GM18517 (cell line): ENCODE data around the gene CHD2.

Source experiments
- ATAC-seq: cut with Tn5 transposase; IDR thresholded peaks from one replicate; pipeline ENCODE4 v1.9.1; 2021; ENCODE audit warnings: mild to moderate bottlenecking, moderate library complexity; ENCODE audit not compliant: unreplicated experiment

The CHD2 gene

DNA sequence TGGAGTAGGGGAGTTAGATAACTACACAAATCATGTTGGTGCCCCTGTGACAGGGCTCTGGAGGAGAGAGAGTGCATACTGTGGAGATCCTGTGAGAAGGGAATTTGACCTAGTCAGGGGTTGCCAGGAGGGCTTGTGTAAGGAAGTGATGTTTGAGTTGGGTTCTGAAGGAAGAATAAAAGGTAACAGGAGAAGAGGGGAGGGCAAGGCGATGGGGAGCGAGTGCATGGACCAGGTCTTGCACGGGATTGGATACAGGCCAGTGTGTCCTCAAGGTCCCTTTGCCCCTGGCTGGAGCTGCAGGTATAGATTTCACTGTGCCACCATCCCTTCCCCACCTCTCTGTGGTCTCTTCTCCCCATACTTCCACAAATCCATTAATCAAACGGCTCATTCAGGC, 105.0 kb downstream of the CHD2 start:
- ATAC-seq: no peak

DNA sequence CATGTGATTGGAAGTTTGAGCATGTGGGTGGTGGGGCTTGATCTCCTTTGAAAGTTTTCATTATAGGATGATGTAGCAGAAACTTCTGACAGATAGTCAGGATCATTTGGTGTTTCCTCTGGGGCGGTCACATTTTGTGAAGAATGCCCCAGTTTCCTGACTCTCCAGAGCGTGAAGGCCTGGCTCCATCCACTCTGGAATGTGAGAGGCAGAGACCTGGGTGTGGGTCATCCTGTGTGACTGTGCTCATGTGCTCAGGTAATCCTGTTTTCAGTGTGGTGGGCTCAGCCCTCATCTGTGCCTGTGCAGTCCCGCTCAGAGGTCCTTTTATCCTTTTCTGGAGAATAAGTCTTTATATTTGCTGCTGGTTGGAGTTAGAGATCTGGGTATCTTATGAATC, 107.9 kb downstream of the CHD2 start:
- no peak for ATAC-seq

DNA sequence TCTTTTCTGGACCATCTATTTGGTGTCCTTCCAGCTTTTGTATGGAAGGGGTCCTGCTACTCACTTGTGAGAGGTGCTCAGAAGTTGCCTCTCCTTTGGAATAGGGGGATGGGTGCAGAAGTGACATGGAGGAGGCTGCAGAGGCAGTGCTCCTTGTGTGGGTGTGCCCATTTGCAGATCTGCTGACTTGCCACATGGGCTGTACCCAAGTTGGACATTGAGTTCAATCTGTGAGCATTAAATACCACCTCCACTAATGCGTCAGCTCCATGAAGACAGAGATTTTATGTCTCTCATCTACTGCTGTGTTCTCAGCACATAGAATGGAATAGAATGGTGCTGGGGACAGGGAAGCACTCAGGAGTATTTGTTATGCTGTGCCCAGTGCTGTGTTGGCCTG, 112.7 kb downstream of the CHD2 start:
- no peak for ATAC-seq

DNA sequence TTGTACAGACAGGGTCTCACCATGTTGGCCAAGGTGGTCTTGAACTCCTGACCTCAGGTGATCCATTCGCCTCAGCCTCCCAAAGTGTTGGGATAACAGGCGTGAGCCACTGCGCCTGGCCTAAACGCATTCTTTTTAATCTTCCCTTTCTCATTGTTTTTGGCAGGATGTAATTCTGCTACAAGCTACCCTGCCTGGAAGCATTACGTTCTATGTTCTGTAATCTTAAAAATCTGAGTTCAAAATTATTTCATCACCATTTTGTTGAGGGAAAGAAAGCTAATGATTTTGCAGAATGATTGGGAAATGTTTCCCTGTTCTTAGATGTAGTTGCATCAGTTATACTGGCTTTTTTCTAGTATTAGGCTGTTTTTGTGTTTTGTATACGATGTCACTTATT, 117.4 kb downstream of the CHD2 start:
- no peak for ATAC-seq

DNA sequence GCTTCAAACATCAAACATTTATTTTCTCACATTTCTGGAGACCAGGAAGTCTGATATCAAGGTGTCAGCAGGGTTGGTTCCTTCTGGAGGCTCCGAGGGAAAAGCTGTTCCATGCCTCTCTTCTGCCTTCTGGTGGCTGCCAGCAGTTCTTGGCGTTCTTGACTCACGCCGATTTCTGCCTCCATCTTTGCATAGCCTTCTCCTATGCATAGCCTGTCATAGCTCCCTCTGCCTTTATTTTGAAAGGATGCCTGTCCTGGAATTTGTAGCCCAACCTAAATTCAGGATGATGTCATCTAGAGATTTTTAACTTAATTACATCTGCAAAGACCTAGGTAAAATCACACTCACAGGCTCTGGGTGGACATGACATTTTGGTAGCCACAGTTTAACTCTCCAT, 118.5 kb downstream of the CHD2 start:
- no peak for ATAC-seq

DNA sequence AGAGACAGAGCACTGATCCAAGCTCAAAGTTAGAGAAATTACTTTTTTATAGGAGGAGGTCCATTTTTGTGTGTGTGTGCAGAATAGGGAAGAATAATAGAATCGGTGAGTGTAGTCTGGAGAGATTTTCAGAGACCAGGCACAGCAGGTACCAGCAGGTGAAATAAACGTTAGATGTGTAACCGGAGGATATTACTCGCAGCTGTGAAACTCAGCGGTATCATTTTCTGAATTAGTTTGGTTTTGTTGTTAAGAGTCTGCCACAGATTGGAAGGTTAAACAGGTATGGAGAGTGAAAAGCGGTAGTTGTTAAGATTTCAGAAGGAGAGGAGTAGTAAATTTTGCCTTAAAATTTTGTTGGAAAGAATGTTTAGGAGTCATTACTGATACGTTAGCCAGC, 119.0 kb downstream of the CHD2 start:
- ATAC-seq: no peak

DNA sequence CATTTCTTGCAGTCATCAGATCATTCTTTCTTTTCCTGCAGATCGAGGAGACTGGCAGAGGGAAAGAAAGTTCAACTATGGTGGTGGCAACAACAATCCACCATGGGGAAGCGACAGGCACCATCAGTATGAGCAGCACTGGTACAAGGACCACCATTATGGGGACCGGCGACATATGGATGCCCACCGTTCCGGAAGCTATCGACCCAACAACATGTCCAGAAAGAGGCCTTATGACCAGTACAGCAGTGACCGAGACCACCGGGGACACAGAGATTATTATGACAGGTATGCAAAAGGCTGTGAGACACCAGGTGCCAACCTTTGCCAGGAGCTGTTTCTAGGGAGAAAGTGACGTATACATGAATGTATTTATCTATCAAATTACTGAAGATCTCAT, 119.8 kb downstream of the CHD2 start:
- ATAC-seq: no peak

DNA sequence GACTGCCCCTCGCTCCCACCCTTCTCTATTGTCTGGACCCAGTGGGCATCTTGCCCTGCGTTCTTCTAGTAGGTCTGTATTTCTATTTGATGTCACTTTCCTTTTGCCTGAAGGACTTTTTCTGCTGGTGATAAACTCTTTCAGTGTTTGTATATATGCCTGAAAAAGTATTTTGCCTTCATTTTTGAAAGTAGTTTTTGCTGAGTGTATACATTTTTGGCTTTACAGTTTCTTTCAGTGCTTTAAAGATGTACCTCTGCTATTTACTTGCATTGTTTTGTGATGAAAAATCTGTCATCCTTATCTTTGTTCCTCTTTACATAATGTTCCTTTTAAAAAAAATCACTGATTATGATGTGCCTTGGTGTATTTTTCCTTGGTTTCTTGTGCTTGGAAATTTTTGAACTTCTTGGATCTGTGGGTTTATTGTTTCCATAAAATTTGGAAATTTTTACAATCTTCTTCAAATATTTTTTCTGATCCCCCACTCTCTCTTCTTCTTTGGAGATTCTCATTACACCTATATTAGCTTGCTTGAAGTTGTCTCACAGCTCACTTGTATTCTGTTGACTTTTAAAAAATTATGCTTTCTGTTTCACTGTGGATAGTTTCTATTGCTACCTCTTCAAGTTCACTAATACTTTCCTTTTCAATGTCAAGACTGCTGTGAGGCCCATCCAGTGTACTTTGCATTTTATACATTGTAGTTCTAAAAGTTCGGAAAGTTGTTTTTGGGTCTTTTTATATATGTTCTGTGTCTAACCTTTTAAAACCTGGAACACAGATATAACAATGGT, 121.0 kb downstream of the CHD2 start:
- peak; percentile 92 for ATAC-seq

DNA sequence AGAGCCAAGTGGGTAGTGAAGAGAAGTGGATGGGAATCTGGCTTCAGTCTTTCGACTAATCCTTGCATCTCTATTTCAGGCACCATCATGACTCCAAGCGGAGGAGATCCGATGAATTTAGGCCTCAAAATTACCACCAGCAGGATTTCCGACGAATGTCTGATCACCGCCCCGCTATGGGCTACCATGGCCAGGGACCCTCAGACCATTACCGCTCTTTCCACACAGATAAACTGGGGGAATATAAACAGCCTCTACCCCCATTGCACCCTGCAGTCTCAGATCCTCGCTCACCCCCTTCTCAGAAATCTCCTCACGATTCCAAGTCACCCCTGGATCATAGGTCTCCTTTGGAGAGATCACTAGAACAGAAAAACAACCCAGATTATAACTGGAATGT, 124.2 kb downstream of the CHD2 start:
- ATAC-seq: no peak

DNA sequence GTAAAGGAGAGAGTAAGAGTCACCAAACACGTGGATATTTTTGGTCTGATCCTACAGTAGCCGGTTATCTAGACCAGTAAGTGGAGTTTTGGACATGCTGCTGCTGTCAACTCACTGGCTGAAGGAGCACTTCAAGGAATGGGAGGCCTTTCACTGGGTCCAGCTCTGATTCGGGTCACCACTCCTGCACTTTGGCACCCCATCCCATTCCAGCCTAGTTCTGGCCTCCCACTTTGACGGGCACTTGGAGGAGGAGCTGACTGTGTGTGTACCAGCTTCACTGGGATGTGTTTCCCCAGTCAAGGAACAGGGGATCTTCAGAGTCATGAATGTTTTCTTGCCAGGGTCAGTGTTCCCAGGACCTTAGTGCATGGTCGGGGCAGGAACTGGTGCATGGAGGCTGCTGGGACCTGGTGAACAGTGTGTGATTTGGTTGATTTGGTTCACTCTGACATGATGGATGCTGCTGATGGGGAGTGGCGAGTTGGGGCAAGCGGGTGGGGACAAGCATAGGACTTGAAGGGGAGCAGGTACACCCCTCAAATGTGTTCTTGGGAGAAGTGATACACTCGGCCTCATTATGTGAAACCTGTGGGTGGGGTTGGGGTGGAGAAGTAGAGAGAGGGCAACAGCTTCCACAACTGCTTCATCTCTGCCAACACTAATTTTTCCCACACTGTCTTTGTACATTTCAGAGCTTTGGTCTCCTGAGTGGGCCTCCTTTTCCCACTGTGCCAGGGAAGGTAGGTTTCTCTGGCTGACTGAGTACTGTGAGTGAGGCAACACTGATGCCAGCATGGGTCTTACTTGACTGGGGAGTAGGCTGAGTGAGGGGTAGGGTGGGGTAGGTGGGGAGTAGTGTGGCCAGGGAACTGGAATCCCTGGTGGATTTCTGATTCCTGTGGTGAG, 124.8 kb downstream of the CHD2 start:
- ATAC-seq: no peak

DNA sequence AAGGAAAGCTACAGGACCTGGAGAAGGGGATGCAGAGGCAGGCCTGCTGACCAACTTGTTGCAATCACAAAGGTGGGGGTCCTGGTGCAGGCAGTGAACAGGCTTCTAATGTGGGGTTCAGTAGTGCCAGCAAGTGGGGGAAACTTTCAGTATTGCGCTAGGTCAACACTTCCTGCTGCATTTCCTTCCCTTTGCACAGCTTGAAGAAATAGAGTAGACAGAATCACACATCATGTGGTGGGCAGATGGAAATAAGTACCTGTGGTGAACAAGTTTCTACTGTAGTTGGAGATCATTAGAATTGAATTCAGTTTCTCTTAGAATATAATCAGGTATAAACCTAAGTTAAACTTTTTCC, 125.5 kb downstream of the CHD2 start:
- ATAC-seq: no peak

DNA sequence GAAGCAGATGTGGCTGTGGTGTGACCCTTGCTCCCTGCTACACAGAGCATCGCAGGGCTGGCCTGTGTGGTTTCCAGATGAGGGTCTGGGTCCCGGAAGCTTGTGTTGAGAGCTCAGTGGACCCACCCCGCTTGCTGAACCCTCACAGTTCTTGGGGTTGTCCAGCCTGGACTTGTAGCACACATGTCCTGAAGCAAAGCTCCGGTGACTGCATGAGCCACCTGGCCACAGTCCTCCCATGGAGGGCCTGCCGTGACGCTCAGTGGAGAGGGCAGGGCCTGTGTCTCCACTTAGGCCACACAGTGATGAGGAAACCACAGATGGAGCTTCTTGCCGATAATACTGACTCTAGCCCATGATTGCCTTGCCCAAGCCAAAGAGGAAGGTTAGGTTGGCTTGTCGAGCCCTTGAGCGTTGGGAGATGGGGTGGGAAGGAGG, 126.3 kb downstream of the CHD2 start:
- ATAC-seq: no peak

DNA sequence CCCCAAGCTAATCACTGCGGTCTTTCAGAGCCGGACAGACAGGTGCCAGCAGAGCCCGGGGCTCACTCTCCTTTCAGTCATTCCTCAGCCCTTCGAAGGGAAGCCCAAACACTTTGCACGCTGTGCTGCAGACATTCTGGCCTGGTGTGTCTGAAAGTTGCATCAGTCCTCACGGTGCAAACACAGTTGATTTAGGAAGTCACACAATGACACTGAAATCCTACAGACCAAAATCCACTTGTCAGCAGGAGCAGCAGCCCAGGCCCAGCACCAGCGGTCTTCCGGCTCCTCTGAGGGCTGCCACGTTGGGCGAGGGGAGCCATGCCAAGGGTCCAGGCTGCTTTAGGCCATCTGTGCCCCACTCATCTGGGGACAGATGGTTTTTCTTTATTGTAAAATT, 127.3 kb downstream of the CHD2 start:
- no peak for ATAC-seq

DNA sequence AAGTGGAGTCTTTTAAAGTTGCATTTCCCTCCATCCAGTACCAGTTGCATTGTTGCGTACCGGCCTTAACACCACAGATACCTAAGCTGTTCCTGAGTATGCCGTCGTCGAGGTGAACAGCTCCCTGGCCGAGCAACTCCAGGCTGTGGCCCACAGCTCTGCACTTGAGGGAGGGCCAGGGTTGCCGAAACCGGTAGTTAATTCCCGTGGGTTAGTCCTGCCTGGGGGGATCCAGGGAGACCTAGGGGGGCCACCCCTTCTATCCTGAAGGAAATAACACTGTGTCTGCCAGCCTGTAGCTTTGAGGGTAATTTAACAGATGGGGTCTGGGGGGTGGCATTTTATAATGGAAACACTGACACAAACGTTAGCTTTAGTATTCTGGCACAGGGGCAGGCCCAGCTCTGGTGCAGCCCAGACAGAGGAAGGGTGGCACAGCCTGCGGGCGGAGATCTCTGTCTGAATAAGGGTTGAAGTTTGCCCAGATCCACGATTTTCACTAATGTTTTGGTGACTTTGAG, 128.0 kb downstream of the CHD2 start:
- ATAC-seq: no peak

DNA sequence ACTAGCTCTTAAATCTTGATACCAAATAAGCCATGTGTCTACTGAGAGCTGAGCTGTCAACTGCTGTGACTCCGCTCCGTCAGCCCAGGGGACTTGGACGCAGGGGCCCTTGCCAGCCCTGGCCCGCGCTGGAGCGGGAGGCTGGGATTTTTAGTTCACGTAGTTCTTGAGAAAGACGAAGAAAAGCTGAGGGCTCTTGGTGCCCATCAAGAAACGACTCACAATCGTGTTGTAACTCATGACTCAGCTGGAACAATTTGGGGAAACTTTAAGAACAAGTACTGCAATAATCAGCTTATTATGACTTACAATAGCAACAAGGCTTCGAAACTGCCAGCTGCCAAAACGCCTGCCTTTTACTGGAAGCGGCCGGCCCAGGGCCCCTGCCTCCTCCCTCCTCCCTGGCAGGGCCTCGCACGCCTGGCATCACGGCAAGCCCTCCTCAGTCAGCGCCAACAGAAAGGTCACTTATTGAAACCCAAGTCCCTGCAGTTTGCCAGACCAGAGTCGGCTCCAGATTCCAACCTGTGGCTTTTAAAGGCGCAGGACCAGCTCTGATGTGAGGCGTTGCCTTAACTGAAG, 128.6 kb downstream of the CHD2 start:
- no peak for ATAC-seq

DNA sequence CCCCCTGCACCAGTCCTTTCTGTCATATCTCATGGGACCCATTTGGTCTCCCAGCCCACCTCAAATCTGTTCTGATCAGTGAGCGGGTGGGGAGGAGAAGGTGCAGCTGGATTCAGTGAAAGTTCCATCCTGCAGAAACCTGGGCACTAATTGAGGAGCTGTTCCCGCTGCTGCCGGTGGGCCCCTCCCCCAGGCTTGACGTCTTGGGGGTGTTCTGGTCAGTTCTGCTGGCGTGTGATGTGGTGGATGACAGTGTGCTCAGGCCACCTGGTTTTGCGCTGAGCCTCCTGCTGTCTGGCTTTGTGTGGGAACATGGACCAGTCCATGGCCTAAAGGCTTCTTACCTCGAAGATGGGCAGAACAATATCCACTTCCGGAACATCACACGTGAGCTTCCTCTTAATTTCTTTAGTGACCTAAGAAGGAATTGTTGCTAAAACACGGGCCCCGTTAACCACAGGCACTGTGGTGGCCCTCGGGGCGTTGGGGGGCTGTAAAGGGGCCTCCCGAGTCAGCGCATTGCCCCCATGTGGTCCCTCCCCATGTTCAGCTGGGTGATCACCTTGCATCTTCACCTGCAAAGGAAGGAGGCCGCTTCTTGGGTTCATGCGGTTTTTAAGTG, 129.2 kb downstream of the CHD2 start:
- no peak for ATAC-seq

DNA sequence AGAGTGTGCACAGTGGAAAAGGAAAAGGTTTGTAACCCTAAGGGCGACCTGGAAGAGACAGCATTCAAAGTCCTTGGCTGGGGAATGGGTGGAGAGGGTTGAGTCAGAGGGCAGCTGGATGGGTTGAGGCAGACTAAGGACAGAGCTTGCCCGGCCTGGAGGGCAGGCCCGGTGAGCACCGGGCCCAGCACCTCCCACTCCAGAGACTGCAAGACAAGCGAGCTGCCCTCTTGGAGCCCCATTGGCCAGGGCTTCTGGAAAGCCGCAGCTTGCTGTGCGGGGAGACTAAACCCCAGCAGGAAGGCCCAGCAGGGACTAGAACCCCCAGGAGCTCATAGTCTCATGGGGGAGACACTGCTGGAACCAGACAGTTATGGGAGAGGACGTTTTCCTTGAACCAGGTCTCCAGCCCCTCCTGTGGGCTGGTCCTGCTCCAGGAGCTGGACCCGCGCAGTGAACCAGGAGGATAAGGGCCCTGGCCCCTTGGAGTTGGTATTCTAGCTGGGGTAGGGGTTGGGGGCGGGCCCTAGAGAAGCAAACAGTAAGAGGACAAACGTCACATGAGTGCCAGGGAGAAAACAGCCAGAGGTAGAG, 129.8 kb downstream of the CHD2 start:
- no peak for ATAC-seq

DNA sequence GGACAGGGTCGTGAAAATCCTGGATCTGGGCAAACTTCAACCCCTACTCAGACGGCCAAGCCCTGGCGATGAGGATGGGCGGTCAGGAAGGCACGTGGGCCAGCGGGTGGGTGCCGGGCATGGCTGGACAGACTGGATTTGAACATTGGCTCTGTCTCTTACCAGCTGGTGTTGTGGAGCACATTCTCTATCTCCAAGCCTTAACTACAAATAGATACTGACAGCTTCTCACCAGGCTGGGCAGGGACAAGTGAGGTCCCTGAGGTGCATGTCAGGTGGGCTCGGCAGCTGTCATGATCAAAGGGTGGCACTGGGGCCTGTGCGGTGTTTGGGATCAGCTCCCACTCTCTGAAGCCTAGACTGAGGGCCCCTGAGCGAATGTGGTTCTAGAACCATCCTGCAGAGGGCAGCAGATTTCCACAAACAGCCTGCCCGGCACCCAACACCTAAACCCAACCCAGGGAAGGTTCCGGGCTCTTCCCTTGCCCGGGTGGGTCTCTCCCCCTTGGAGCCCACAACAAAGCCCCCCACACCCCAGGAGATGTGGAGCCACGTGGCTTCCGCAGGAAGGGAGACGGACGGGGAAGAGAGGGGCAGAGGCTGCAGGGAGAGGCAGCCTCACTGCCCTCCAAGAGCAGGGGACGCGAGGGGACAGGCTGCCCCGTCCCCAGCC, 130.4 kb downstream of the CHD2 start:
- ATAC-seq: peak; percentile 81

DNA sequence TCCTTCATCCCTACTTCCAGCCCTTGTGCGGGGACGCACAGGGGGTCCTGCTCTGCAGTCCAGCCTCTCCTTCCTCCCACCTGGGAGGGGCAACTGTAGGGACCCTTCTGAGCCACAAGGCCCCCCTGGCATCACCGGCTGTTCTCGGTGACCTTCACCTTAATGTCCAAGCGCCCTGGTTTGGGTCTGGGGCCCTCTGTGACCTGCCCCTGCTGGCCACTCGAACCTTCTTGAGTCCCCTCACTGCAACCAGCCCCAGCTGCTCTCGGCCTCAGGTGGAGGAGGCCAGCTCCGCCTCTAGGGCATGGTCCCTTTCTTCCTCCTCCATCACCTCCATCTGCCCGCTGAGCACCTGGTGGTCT, 131.0 kb downstream of the CHD2 start:
- no peak for ATAC-seq
